ENCODE data around the gene AK2.
A peak's percentile ranks its signal among the peaks of the same experiment; 100 is the strongest.

The AK2 gene
- long read RNA-seq, transcript AK2-210 (6 exons, 936 nt), result minor isoform, 24 of 2,106 reads
- long read RNA-seq, transcript AK2-202 (7 exons, 3,586 nt), result major isoform, 1,736 of 2,106 reads
- long read RNA-seq, transcript AK2-212 (7 exons, 886 nt), result minor isoform, 15 of 2,106 reads
- long read RNA-seq, transcript AK2-201 (6 exons, 1,021 nt), result minor isoform, 116 of 2,106 reads
- long read RNA-seq, partial matches to known transcripts, result 38 of 2,106 reads
- long read RNA-seq, other reads (novel, unspliced or antisense), result 169 of 2,106 reads

DNA sequence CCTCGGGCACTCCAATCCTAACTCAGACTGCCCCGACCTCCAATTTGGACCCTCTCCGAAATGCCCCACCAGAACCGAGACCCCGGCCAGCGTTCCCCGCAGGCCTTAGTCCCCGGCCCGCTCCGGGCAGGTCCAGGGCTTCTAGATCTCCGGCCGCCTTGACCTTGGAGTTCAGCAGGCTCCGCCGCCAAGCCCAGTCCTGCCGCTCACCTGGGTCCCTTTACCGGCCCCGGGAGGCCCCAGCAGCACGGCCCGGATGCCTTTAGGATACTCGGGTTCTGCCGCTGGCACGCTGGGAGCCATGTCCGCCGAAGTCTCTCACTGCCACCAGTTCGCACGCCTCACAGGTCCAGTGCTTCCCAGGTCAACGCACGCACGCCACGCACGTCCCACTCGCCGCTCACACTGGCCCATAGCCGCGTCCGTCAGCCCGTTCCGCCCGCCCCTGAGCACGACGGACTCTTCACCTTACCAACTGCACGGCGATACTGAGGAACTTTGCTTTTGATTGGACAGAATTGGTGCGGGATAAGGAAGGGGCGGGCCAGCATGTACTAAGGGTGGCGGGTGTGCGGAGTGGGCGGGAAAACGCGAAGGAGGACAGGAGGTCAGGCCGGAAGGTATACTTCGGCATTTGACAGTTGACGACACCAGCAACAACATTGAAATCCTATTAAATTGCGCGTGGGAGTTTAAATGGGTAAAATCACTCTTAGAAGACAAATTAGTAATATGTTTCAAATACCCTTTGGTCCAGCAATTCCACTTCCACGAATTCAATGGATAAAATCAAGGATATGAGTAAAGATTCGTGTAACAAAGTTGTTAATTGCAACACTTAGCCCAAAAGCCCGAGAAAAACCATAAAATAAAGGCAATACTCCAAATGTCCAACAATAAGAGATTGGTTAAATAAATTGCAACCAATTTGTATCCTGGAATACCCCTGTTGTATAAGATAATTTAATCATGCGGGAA is at the start of gene AK2:
TSS of gene AK2 (minus strand) at position 358 of the 978 bp plus-strand sequence. CDS start at position 303, 55 bp downstream.
- TF ChIP-seq, protein P1, sequence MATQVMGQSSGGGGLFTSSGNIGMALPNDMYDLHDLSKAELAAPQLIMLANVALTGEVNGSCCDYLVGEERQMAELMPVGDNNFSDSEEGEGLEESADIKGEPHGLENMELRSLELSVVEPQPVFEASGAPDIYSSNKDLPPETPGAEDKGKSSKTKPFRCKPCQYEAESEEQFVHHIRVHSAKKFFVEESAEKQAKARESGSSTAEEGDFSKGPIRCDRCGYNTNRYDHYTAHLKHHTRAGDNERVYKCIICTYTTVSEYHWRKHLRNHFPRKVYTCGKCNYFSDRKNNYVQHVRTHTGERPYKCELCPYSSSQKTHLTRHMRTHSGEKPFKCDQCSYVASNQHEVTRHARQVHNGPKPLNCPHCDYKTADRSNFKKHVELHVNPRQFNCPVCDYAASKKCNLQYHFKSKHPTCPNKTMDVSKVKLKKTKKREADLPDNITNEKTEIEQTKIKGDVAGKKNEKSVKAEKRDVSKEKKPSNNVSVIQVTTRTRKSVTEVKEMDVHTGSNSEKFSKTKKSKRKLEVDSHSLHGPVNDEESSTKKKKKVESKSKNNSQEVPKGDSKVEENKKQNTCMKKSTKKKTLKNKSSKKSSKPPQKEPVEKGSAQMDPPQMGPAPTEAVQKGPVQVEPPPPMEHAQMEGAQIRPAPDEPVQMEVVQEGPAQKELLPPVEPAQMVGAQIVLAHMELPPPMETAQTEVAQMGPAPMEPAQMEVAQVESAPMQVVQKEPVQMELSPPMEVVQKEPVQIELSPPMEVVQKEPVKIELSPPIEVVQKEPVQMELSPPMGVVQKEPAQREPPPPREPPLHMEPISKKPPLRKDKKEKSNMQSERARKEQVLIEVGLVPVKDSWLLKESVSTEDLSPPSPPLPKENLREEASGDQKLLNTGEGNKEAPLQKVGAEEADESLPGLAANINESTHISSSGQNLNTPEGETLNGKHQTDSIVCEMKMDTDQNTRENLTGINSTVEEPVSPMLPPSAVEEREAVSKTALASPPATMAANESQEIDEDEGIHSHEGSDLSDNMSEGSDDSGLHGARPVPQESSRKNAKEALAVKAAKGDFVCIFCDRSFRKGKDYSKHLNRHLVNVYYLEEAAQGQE (IDR thresholded peaks at IDR 0.05; ENCODE audit: insufficient replicate concordance, low read depth), result no peak
- TF ChIP-seq POLR2AphosphoS5 (IDR thresholded peaks at IDR 0.05; ENCODE audit: low read depth), result peak; percentile 84
- TF ChIP-seq, protein P2, sequence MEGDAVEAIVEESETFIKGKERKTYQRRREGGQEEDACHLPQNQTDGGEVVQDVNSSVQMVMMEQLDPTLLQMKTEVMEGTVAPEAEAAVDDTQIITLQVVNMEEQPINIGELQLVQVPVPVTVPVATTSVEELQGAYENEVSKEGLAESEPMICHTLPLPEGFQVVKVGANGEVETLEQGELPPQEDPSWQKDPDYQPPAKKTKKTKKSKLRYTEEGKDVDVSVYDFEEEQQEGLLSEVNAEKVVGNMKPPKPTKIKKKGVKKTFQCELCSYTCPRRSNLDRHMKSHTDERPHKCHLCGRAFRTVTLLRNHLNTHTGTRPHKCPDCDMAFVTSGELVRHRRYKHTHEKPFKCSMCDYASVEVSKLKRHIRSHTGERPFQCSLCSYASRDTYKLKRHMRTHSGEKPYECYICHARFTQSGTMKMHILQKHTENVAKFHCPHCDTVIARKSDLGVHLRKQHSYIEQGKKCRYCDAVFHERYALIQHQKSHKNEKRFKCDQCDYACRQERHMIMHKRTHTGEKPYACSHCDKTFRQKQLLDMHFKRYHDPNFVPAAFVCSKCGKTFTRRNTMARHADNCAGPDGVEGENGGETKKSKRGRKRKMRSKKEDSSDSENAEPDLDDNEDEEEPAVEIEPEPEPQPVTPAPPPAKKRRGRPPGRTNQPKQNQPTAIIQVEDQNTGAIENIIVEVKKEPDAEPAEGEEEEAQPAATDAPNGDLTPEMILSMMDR (IDR thresholded peaks at IDR 0.05; ENCODE audit: insufficient read depth, low read length), result no peak
- TF ChIP-seq GABPA (IDR thresholded peaks at IDR 0.05; ENCODE audit: low read depth), result peak; percentile 77
- no peak for TF ChIP-seq SPI1 (IDR thresholded peaks at IDR 0.05; ENCODE audit: borderline replicate concordance, low read depth)
- Histone ChIP-seq H3K4me3 (replicated peaks; ENCODE audit: insufficient read depth, low read length) (peak within 1 kb of the TSS; percentile 91), H3K27ac (replicated peaks) (peak within 1 kb of the TSS; percentile 92), H3K27me3 (ENCODE audit: insufficient read depth, poor library complexity, severe bottlenecking) (no peaks in the 10 kb centered on the region)
- DNase-seq (ENCODE audit: low read depth in 1 of 2, low spot score in 1 of 2), result peak; percentile 99

DNA sequence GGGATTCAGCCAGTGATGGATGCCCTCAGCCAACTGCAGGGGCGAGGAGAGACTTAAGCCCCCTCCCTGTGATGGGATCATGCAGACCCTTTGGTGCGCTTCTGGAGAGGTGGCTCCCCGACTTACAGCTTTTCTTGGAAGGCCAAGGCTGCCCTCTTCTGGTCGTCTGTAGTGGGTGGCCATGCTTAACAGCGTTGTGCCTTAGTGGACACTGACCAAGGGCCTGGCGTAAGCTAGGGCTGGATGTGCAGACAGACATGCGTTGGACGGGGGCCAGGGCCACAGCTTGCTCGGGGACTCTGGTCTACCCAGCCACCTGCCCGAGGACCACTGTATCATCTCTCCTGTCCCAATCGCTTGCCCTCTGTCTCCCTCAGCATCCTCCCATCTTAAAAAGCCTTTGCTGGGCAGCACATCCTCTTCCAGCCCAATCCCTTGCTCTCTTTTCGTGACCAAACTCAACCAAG is 49.7 kb upstream of the AK2 start:
- Histone ChIP-seq H3K27me3 (ENCODE audit: insufficient read depth, poor library complexity, severe bottlenecking) (peaks cover 11% of the 10 kb centered on the region), H3K4me3 (replicated peaks; ENCODE audit: insufficient read depth, low read length) (no peak overlapping the region), H3K27ac (replicated peaks) (no peak overlapping the region)
- TF ChIP-seq POLR2AphosphoS5 (IDR thresholded peaks at IDR 0.05; ENCODE audit: low read depth), result no peak
- TF ChIP-seq GABPA (IDR thresholded peaks at IDR 0.05; ENCODE audit: low read depth), result no peak
- TF ChIP-seq, protein P2 (IDR thresholded peaks at IDR 0.05; ENCODE audit: insufficient read depth, low read length), result peak; percentile 83
- peak; percentile 58 to 59 for DNase-seq (ENCODE audit: low read depth in 1 of 2, low spot score in 1 of 2)

DNA sequence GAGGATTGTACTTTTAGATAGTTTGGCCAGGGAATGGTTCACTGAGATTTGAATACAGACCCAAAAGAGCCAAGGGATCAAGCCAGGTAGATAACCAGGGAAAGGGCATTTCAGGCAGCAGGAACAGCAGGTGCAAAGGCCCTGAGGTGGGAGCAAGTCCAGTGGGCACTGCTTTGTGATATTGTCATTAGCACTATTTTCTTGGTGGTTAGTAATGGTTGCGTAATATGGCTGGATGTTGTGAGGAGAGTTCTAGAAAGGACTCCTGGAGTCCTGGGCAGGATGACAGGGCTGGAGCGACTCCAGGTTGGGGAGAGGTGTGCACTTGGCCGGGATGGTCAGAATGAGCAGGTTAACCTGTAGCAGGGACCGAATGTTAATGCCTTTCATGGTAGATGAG is 48.6 kb upstream of the AK2 start:
- H3K27me3 ChIP-seq (ENCODE audit: insufficient read depth, poor library complexity, severe bottlenecking), result peaks cover 15% of the 10 kb centered on the region
- no peak overlapping the region for H3K27ac ChIP-seq (replicated peaks)
- no peak for DNase-seq (ENCODE audit: low read depth in 1 of 2, low spot score in 1 of 2)

More for the DNA sequence above, 48.6 kb upstream of the AK2 start:
- no peak for TF ChIP-seq POLR2AphosphoS5 (IDR thresholded peaks at IDR 0.05; ENCODE audit: low read depth)
- TF ChIP-seq SPI1 (IDR thresholded peaks at IDR 0.05; ENCODE audit: borderline replicate concordance, low read depth), result no peak
- TF ChIP-seq, protein P1 (IDR thresholded peaks at IDR 0.05; ENCODE audit: insufficient replicate concordance, low read depth), result no peak
- TF ChIP-seq GABPA (IDR thresholded peaks at IDR 0.05; ENCODE audit: low read depth), result no peak
- TF ChIP-seq, protein P2 (IDR thresholded peaks at IDR 0.05; ENCODE audit: insufficient read depth, low read length), result no peak
- H3K4me3 ChIP-seq (replicated peaks; ENCODE audit: insufficient read depth, low read length), result no peak overlapping the region

Measured in HL-60 (cell line).